Endothelial cell of umbilical vein (primary cell): ENCODE results near the gene GNAZ. TPM values are rescaled to one million over a fixed set of nuclear protein-coding genes. Genes with fewer than 3 reads are reported as not detected.

Experiments used
- BruUV-seq: library from RNA; stranded (reverse); fragments of 400-500 nt; replicated peaks from 2 replicates; lab custom pipeline; 2021; lab: Mats Ljungman, UMichigan
- CTCF ChIA-PET: fragments of 300-600, 350-600 bp; sonication (Branson Sonifier 250); formaldehyde crosslinking; loops from one replicate; lab custom pipeline; 2021; ENCODE audit warnings: antibody characterized with exemption, inconsistent platforms; lab: Charles Lee
- POLR2A ChIA-PET: fragments of 300-600, 350-600 bp; sonication (Branson Sonifier 250); formaldehyde crosslinking; loops from one replicate; lab custom pipeline; 2021; ENCODE audit warnings: antibody characterized with exemption, inconsistent platforms; lab: Charles Lee
- DNase-seq: peaks from one replicate; pipeline ENCODE4 v3.0.0-alpha.2; 2011; ENCODE audit warnings: low read depth, low spot score
- FAIRE-seq: peaks from 2 replicates; lab custom pipeline; 2011; peaks lifted over from hg19 to GRCh38; lab: Jason Lieb, UNC
- H2AFZ ChIP-seq: 2 replicates; pipeline ENCODE4 v1.6.0; 2012; ENCODE audit warnings: low read depth, low read length, control low read depth, inconsistent platforms
- H3K27ac ChIP-seq: 2 replicates; pipeline ENCODE4 v1.5.1; 2011; ENCODE audit warnings: low read depth, mild to moderate bottlenecking, control low read depth, low read length, moderate library complexity; ENCODE audit not compliant: insufficient read depth
- H3K27me3 ChIP-seq, 2 experiments: 2 replicates each; pipeline versions ENCODE4 v1.6.0 to v1.6.1; 2011; ENCODE audit warnings: low read length in 2 of 2, mixed read lengths in 1 of 2; ENCODE audit not compliant: control insufficient read depth in 2 of 2, insufficient read depth in 2 of 2
- H3K36me3 ChIP-seq, 2 experiments: 2 replicates in 1 of 2; 3 replicates in 1 of 2; pipeline ENCODE4 v1.5.1; 2011; ENCODE audit warnings: low read length in 2 of 2, mild to moderate bottlenecking in 1 of 2, moderate library complexity in 1 of 2; ENCODE audit not compliant: control insufficient read depth in 2 of 2, insufficient read depth in 2 of 2; ENCODE audit errors: extremely low read depth in 1 of 2
- H3K4me1 ChIP-seq: 3 replicates; pipeline ENCODE4 v1.5.1; 2011; ENCODE audit warnings: mild to moderate bottlenecking, low read length; ENCODE audit not compliant: control insufficient read depth, insufficient read depth; ENCODE audit errors: extremely low read depth
- H3K4me2 ChIP-seq: 2 replicates; pipeline ENCODE4 v1.6.1; 2011; ENCODE audit warnings: low read length, control low read depth, mixed read lengths; ENCODE audit not compliant: insufficient read depth
- H3K4me3 ChIP-seq, 3 experiments: fragments of 200-600 bp in 1 of 3; sonication (generic), shearing (Covaris generic) in 1 of 3; replicated peaks in 1 of 3; 2 replicates each; pipeline ENCODE4 v1.5.1; 2011 to 2016; ENCODE audit warnings: control low read depth in 3 of 3, low read length in 3 of 3, mild to moderate bottlenecking in 2 of 3, inconsistent platforms in 1 of 3, low read depth in 1 of 3, moderate library complexity in 1 of 3; ENCODE audit not compliant: insufficient read depth in 1 of 3
- H3K79me2 ChIP-seq: 2 replicates; pipeline ENCODE4 v1.6.0; 2012; ENCODE audit warnings: low read length, inconsistent platforms; ENCODE audit not compliant: control insufficient read depth, insufficient read depth
- H3K9ac ChIP-seq: replicated peaks from 2 replicates; pipeline ENCODE3; 2011; ENCODE audit warnings: low read length, control low read depth; ENCODE audit not compliant: insufficient read depth; ENCODE audit errors: extremely low read depth
- H3K9me1 ChIP-seq: replicated peaks from 3 replicates; pipeline ENCODE4 v1.6.0; 2011; ENCODE audit warnings: mild to moderate bottlenecking, low read length; ENCODE audit not compliant: control insufficient read depth, insufficient read depth; ENCODE audit errors: extremely low read depth
- H3K9me3 ChIP-seq: replicated peaks from 2 replicates; pipeline ENCODE4 v1.5.1; 2012; ENCODE audit warnings: low read length, inconsistent platforms; ENCODE audit not compliant: control insufficient read depth, insufficient read depth
- H4K20me1 ChIP-seq: replicated peaks from 2 replicates; pipeline ENCODE3; 2011; ENCODE audit warnings: mild to moderate bottlenecking, low read length; ENCODE audit not compliant: control insufficient read depth, insufficient read depth; ENCODE audit errors: extremely low read depth
- CTCF ChIP-seq, 2 donors: IDR thresholded peaks; 1 replicate in 1 of 2; 2 replicates in 1 of 2; pipeline ENCODE4 v1.5.1; 2011; ENCODE audit warnings: low read length in 2 of 2, mild to moderate bottlenecking in 2 of 2, moderate library complexity in 2 of 2, control low read depth in 1 of 2, inconsistent platforms in 1 of 2, low read depth in 1 of 2; ENCODE audit not compliant: insufficient read depth in 1 of 2; ENCODE audit errors: extremely low read depth in 1 of 2
- EZH2 ChIP-seq: IDR thresholded peaks from 2 replicates; pipeline ENCODE4 v1.6.1; 2012; ENCODE audit warnings: borderline replicate concordance, low read depth, mild to moderate bottlenecking, moderate library complexity, low read length, inconsistent platforms; ENCODE audit not compliant: severe bottlenecking
- FOS ChIP-seq: IDR thresholded peaks from 2 replicates; pipeline ENCODE4 v1.6.1; 2011; ENCODE audit warnings: mild to moderate bottlenecking, low read length, moderate library complexity, borderline replicate concordance; ENCODE audit not compliant: insufficient read depth
- GATA2 ChIP-seq: IDR thresholded peaks from 2 replicates; pipeline ENCODE4 v1.7.0; 2011; ENCODE audit warnings: low read depth, mild to moderate bottlenecking, moderate library complexity, mixed read lengths, low read length; ENCODE audit not compliant: insufficient read length, insufficient read depth
- JUN ChIP-seq: IDR thresholded peaks from 2 replicates; pipeline ENCODE4 v1.6.1; 2011; ENCODE audit warnings: borderline replicate concordance, low read depth; ENCODE audit not compliant: insufficient read length, insufficient read depth
- POLR2AphosphoS5 ChIP-seq: IDR thresholded peaks from 2 replicates; pipeline ENCODE4 v1.6.1; 2012; ENCODE audit warnings: low read depth, mild to moderate bottlenecking, control low read depth, low read length, moderate library complexity; ENCODE audit not compliant: insufficient read depth
- dilution Hi-C: fragments of 300-500 bp; cut with MboI; formaldehyde crosslinking; loops from one replicate; pipeline ENCODE4 v1.15.0; 2019; ENCODE audit warnings: low sequenced_read_pairs; ENCODE audit not compliant: extremely low pct_ligation_motif_present
- intact Hi-C: fragments of 100-400 bp; cut with micrococcal nuclease; formaldehyde crosslinking; loops from one replicate; pipeline ENCODE4 v1.10.0; 2022
- polyA plus RNA-seq, 4 experiments: library from polyadenylated mRNA; depleted of rRNA in 3 of 4; stranded (reverse) in 3 of 4; unstranded in 1 of 4; fragments of >200 nt; gene quantifications; 2 replicates each; pipeline versions ENCODE4 v1.2.1 to v1.2.3, GENCODE V29; 2011 to 2012; ENCODE audit warnings: missing spikeins in 1 of 4
- total RNA-seq: library from RNA; stranded (reverse); gene quantifications from 2 replicates; pipeline ENCODE4 v1.2.3, GENCODE V29; 2021
- TF ChIP-seq, protein P1 (sequence below): IDR thresholded peaks from 2 replicates; pipeline ENCODE4 v1.6.1; 2011; ENCODE audit not compliant: insufficient read depth, insufficient read length

Gene GNAZ
- total and polyA plus RNA-seq, 2 donors (not counting 3 experiments of a cell fraction or from before 2014, with no cell fraction given), result 0.44 to 0.86 TPM

DNA sequence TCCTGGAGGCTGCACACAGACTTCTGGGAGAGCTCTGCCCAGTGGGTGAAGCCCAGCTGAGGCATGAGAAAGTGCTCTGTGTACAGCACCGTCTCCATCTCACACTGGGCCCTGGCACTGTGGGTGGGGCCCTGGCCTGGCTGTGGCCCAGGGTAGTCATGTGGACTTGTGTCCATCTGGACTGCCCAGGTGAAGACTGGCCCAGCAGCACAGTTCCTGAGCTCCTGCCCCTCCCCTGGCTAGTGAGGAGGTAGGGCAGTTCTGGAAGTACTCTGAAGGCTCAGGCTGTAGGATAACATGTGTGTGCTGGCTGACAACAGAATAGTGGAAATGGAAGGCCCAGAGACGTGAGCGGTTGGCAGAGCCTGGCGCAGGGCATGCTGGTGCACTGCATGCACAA, 36.0 kb downstream of the GNAZ start:
- no TSS peak for BruUV-seq
- H3K79me2 ChIP-seq, result no peaks in the 10 kb centered on the region
- no peaks in the 10 kb centered on the region for H3K9me3 ChIP-seq

DNA sequence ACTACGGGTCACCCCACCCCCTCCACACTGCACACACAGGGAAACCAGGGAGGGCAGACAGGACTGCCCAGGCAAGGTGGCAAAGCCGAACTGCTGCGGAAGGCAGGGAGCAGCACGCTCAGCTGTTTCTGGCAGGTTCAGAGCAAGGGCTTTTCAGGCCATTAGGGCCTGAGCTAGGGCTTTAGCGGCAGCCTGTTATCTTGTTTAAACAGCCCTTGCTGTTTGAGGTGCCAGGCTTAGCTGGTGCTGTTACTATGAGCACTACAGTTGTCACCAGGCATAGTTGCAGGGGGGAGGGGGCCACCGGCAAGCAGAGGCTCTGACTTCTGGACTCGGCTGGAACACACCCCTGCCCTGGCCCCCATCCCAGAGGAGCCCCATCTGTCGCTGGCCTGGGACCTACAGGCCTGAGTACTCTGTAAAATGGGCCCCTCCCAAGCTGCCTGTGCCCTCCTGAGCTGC, 36.6 kb downstream of the GNAZ start:
- Histone ChIP-seq H3K27ac (no peak overlapping the region), H2AFZ (no peak overlapping the region), H3K9ac (no peak overlapping the region), H3K9me3 (no peaks in the 10 kb centered on the region), H3K79me2 (no peaks in the 10 kb centered on the region), H3K36me3 (no peaks in the 10 kb centered on the region), H3K4me3 (no peak overlapping the region), H3K9me1 (no peaks in the 10 kb centered on the region), H3K27me3 (no peaks in the 10 kb centered on the region), H3K4me2 (no peak overlapping the region), H4K20me1 (no peaks in the 10 kb centered on the region), H3K4me1 (no peaks in the 10 kb centered on the region)
- BruUV-seq, result no TSS peak
- ChIA-PET POLR2A (no interaction called here), CTCF (no interaction called here)
- TF ChIP-seq, protein P1, sequence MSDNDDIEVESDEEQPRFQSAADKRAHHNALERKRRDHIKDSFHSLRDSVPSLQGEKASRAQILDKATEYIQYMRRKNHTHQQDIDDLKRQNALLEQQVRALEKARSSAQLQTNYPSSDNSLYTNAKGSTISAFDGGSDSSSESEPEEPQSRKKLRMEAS, result no peak
- TF ChIP-seq POLR2AphosphoS5 (no peak), FOS (no peak), EZH2 (no peak), CTCF (IDR thresholded peaks at IDR 0.05; ENCODE audit: extremely low read depth in 1 of 2, insufficient read depth in 1 of 2, low read depth in 1 of 2, low read length in 2 of 2) (no peak), JUN (no peak)
- intact Hi-C loops, result no loop called here
- DNase-seq (no peak), FAIRE-seq (no peak)
- dilution Hi-C loops, result no loop called here

More for the DNA sequence above, 36.0 kb downstream of the GNAZ start:
- TF ChIP-seq GATA2, result no peak
- no peak overlapping the region for H3K4me2 ChIP-seq
- H3K27ac ChIP-seq, result no peak overlapping the region
- POLR2A ChIA-PET, result no interaction called here
- H3K4me1 ChIP-seq, result no peaks in the 10 kb centered on the region
- no peaks in the 10 kb centered on the region for H3K36me3 ChIP-seq
- no peaks in the 10 kb centered on the region for H4K20me1 ChIP-seq
- H3K4me3 ChIP-seq, result no peak overlapping the region
- intact Hi-C loops (no loop called here), dilution Hi-C loops (no loop called here)
- CTCF ChIA-PET, result no interaction called here
- no peak overlapping the region for H3K9ac ChIP-seq
- H3K27me3 ChIP-seq, result no peaks in the 10 kb centered on the region
- no peak for DNase-seq
- H3K9me1 ChIP-seq, result no peaks in the 10 kb centered on the region
- FAIRE-seq, result no peak
- H2AFZ ChIP-seq, result no peak overlapping the region
